Muscle of arm (tissue), 14 donors: ENCODE results near the gene TAAR5. TPM values are rescaled to one million over a fixed set of nuclear protein-coding genes. Genes with fewer than 3 reads are reported as not detected.
A peak's percentile ranks its signal among the peaks of the same experiment; 100 is the strongest.
"Not testable (repeated sequence)": the region's sequence is repeated elsewhere in the genome, so short reads cannot be mapped to it uniquely, and the experiment has no call there.

Experiments used
- DNase-seq: peaks from one replicate; pipeline ENCODE4 v3.0.0-alpha.2; 2013
- long read RNA-seq, 11 donors: transcript quantifications; one replicate each; lab custom pipeline, GENCODE V29; 2026
- polyA plus RNA-seq, 12 donors: library from polyadenylated mRNA; unstranded; fragments of 120-200 nt; gene quantifications; one replicate each; pipeline ENCODE4 v1.2.1, GENCODE V29; 2013; ENCODE audit not compliant: insufficient read length in 12 of 12

The TAAR5 gene, protein sequence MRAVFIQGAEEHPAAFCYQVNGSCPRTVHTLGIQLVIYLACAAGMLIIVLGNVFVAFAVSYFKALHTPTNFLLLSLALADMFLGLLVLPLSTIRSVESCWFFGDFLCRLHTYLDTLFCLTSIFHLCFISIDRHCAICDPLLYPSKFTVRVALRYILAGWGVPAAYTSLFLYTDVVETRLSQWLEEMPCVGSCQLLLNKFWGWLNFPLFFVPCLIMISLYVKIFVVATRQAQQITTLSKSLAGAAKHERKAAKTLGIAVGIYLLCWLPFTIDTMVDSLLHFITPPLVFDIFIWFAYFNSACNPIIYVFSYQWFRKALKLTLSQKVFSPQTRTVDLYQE
- polyA plus RNA-seq: not detected
- long read RNA-seq, donor 1: 0 reads
- long read RNA-seq, donor 2: 0 reads
- long read RNA-seq, donor 3: 0 reads
- long read RNA-seq, donor 4: 0 reads
- long read RNA-seq, donor 5: 0 reads
- long read RNA-seq, donor 6: 0 reads
- long read RNA-seq, donor 7: 0 reads
- long read RNA-seq, donor 8: 0 reads
- long read RNA-seq, donor 9: 0 reads
- long read RNA-seq, donor 10: 0 reads
- long read RNA-seq, donor 11: 0 reads

DNA sequence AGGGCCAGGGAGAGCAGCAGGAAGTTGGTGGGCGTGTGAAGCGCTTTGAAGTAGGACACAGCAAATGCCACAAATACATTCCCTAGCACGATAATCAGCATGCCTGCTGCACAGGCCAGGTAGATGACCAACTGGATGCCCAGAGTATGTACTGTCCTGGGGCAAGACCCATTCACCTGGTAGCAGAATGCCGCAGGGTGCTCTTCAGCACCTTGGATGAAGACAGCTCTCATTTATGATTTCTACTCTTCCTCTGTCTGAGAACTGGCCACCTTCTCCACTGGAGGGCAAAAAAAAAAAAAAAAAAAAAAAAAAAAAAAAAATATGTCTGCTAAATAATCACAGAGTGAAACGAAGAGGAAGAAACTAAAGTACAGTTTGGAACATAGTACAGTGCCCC lies at the start of gene TAAR5:
Gene TAAR5, minus strand, starts transcription at position 288 of the 400 bp plus-strand sequence. Its CDS starts 55 bp downstream, at position 233.
- DNase-seq: no peak

DNA sequence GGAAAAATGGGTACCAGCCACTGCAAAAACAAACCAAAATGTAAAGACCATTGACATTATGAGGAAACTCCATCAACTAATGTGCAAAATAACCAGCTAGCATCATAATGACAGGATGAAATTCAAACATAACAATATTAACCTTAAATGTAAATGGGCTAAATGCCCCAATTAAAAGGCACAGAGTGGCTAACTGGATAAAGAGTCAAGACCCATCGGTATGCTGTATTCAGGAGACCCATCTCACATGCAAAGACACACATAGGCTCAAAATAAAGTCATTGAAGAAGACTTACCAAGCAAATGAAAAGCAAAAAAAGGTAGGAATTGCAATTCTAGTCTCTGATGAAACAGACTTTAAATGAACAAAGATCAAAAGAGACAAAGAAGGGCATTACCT lies 47.6 kb upstream of the TAAR5 start:
- not testable (repeated sequence) for DNase-seq

DNA sequence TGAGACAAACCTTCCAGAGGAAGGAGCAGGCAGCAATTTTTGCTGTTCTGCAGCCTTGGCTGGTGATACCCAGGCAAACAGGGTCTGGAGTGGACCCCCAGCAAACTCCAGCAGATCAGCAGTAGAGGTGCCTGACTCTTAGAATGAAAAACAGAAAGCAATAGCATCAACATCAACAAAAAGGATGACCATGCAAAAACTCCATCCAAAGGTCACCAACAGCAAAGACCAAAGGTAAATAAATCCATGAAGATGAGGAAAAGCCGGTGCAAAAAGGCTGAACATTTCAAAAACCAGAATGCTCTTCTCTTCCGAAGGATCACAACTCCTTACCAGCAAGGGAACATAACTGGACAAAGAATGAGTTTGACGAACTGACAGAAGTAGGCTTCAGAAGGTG lies 46.4 kb upstream of the TAAR5 start:
- DNase-seq: not testable (repeated sequence)

DNA sequence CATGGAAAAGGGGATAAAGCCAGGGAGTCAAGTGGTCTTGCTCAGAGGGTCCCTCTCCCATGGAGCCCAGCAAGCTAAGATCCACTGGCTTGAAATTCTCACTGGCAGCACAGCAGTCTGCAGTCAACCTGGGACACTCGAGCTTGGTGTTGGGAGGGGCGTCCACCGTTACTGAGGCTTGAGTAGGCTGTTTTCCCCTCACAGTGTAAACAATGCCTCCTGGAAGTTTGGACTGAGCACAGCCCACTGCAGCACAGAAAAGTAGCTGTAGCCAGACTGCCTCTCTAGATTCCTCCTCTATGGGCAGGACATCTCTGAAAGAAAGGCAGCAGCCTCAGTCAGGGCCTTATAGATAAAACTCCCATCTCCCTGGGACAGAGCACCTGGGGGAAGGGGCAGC lies 45.7 kb upstream of the TAAR5 start:
- DNase-seq: not testable (repeated sequence)

DNA sequence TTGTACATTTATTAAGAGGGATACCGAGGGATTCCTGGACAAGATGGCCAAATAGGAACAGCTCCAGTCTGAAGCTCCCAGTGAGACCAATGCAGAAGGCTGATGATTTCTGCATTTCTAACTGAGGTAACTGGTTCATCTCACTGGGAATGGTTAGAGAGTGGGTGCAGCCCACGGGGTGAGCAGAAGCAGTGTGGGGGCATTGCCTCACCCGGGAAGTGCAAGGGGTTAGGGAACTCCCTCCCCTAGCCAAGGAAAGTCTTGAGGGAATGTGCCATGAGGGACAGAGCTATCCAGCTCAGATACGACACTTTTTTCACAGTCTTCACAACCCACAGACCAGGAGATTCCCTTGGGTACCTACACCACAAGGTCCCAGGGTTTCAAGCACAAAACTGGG lies 45.3 kb upstream of the TAAR5 start:
- DNase-seq: no peak

DNA sequence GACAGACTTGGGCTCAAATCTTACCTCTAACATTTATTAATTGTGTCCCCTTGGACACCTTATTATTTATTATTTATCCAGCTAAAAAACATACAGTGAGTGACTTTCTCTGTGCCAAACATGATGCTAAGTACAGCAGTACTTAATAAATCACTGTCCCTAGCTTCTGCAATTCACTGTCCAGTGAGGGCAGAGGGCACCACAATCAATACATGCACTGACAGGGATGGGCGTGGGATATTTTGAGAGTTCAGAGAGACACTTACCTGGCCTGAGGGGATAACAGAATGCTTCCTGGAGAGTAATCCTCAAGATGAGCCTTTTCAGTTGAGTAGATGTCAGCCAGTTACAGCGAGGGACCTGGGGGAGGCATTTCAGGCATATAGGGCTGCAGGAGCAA lies 43.8 kb upstream of the TAAR5 start:
- no peak for DNase-seq

DNA sequence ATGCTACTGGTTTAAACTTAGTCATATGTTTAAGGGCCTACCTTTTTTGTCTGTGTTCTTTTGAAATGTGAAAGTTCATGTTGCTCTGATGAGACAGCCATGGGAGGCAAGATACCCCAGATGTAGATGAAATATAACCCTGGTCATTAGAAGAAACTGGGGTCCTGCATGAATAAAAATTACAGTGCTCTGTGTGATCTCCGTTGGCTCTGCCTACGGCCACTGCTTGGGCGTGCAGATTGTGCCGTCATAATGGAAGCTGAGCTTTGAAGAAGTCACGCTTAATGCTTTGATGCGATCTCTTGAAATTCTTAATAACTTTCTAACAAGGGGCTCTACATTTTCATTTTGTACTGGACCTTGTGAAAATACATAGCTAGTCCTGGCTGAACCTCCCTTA lies 34.6 kb upstream of the TAAR5 start, which contains the start of gene TAAR2:
Gene TAAR2, minus strand, starts transcription at position 101 of the 400 bp plus-strand sequence. Its CDS starts 0 bp downstream, at position 101.
- DNase-seq: no peak

DNA sequence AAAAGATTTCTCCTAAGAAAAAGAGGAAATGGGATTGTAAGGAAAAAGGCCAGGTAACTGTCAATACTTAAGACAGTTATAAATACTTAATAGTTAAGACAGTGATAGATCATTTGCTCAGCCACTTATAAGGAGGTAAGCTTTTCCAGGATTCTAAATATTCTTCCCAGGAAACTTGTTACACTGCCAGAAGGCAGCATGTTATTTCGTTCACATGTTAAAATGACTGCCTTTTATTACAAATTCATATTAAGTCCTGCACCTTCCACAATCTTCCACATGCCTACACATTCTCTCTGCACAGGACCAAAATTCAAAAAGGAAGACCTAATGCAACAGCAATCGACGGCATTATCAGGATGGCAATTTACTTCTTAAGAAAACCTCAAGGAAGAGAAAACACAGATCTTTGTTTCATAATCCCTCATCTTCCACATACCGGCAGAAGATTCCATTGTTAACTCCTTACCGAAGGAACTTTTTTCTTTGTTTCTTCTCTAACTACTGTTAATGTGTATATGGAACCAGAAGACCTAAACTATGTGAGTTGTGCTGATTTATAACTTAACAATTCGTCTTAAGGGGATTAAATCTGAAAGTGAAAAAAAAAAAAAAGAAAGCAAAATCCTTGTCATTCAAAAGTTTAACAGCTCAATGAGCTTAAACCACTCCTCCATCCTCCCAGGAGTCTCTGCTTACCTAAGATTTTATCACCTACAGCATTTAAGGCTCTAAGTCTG lies 33.7 kb upstream of the TAAR5 start:
- DNase-seq: peak; percentile 34

DNA sequence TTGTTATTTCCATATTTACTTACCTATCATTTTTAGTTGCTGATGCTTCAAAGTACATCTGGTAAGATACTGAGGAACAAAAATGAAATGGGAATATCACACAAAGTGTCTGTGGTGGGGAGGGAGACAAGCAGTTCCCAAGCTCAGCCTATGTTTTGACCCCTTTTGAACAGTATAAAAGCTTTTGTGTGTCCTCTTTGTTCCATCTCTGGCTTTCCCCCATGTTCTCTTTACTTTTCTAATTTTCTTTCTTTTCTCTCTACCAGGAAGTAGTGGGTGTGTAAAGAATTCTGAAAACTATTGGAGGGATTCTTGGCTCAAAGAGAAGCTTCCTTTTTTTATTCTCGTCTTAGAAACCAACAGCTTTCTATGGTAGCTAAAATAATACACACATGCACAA lies 27.1 kb upstream of the TAAR5 start:
- no peak for DNase-seq

DNA sequence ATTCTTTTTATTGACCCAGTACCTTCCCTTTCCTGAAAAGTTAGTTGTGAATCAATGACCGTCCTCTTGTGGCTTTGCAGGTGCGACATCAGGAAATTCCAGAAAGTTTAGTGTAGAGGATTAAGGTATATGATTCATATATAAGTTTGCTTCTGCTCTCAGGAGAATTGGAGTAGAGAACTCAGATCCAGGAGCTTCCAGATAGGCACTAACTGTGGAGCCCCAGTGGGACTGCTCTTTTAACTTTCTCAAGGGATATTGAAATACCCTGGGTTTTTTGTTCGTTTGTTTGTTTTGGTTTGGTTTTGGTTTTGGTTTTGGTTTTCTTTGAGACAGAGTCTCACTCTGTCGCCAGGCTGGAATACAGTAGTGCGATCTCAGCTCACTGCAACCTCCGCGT lies 25.0 kb upstream of the TAAR5 start:
- no peak for DNase-seq

DNA sequence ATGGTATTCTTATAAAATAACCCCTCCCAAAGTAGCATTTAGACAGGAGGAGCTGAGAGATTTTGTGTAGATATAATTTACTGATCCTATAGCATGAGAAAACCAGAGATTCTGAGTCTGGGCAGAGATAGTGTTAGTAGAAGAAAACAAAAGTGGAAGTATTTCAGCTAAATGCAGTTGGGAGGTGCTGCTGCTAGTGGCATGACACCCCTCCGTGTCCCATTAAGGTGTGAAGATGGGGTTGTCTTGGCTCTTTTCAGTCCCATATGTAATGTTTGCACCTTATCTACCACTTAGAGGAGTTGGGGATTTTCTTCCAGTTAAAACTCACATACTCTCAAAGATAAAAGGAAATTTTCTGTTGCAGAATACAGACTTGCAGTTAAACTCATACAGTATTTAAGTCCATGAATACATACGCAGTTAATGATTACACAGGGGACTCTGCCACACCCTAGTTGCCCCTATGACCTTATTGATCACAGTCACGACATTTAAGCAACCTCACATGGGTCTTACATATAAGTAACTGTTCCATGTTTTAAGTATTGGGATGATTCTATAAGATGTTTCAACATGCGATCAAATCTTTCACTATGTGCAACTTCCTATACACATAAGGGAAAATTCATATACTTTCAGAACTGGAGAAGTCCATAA lies 23.0 kb upstream of the TAAR5 start:
- no peak for DNase-seq

DNA sequence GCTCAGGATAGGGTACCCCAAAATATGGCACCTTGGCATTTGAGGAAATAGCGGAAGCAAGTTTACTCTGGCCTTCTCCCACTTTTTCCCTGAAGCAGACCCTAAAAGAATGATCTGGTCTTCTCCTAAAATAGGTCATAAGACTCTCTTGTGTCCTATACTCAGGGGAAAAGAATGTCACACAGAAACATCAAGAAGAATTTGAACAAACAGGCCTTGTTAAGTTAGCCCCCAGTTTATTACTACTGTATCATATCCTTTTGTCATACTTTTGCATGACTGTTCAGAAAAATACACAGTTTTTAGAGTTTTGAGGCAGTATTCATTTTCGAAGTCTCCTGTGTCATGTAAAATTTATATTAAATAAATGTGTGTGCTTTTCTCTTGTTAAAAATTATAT lies 22.1 kb upstream of the TAAR5 start:
- no peak for DNase-seq

DNA sequence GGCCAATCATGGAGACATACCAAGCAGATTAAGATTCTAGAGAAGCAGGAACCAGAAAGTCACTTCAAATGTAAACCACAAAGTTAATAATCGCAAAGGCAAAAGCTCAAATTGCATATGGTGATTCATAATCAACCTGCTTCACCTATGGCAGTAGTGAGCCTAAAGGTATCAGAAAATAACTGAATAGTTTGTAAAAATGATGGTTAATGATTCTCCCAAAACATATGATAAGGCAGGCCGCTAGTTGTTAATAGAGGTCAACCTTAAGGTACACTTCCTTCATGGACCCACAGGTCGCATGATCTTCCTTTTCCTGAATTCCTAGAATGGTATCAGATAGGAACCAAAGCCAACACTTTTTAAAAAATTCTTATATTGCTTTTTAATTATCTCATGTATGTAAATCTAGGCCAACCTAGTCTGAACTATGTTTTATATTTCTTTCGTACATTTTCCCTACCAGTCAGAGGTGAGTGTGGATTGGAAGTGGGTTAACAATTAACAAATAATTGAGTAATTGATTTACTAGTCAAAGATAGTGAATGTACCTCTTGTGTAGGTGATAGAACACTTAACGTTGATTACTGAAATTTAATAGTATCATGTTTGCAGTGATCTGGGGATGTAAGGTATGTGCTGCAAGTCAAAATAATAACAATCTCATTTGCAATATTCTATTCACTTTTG lies 18.1 kb upstream of the TAAR5 start:
- DNase-seq: no peak

DNA sequence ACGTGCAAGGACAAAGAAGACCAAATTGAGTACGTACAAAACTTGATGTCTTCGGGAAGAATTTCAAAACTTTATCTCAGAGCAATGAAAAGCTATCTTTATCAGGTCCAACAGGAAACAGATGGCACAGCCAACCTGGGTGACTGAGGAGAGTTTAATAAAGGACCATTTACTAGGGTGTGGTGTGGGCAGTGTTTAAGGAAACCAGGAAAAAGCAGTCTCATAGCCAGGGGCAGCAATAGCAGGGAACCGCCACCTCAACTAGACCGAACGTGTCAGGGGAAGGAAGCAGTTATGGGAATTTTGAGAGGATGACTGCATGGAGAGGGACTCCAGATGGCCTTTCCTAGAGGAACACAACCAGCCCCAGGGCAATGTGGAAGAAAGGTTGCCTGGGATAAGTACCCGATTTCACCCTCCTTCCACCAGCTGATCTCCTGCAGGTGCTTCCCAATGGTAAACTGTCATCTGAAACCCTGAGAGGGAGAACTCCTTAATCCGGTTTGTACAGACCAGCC lies 15.2 kb upstream of the TAAR5 start:
- DNase-seq: no peak

DNA sequence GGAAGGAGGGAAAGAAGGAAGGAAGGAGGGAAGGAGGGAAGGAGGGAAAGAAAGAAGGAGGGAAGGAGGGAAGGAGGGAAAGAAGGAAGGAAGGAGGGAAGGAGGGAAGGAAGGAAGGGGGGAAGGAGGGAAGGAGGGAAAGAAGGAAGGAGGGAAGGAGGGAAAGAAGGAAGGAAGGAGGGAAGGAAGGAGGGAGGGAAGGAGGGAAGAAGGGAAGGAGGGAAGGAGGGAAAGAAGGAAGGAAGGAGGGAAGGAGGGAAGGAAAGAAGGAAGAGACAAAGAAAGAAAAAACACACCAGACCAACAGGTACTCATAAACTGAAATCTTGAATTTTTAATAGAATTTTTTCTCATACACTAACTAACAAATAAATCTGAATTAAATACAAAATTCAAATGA lies 11.4 kb upstream of the TAAR5 start:
- not testable (repeated sequence) for DNase-seq

DNA sequence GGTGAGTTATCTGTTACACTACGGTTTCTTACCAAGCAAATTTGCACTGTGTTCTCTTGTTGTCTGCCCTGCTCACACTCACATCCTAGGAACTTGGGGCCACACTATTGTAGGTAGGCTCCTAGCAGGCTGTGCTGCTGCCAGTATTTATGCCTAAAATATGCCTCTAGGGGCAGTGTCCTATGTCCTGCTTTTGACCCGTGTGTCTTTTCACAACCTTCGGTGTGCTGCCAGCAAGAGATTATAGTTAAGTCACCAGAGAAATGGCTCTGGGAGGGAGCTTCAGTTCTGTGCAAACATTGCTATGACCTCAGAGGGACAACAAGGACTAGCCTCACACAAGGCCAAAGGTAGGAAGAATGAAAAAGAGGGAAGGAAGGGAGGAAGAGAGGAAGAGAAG lies 8.9 kb upstream of the TAAR5 start:
- no peak for DNase-seq

DNA sequence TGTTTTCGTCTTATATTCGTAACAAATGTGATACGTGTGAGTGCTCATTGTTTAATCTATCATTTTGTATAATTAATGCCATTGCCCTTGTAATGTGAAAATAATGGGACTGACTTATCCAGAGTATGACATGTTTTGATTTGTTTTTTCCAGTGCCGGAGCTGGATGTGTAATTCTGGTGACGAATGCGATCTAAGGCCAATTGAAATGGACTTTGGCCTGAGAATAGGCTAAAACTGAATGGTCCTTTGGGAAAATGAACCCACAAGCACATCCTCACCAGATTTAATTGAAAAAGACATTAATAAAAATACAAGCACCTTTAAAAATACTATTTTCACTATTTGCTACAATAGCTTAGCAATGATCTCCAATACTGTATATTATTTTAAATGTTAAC lies 6.7 kb upstream of the TAAR5 start:
- no peak for DNase-seq

DNA sequence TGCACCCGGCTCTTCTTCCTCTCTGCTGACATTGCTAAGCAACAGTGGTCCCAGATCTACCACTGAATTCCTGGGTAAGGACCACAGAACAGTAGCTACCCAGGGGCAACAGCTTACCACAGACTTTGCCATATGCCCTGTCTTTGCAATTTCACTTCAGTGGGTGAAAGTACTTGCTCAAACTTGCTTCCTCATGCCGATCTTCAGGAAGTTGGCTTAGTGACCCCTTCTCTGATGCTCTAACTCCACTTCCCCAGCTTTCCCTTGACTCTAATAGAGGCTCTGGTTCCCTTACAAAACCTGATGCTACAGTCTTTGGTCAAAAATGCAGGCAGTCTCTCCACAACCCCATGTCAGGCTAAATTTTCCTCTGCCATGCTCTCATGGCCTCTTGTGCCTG lies 3.3 kb upstream of the TAAR5 start:
- no peak for DNase-seq

DNA sequence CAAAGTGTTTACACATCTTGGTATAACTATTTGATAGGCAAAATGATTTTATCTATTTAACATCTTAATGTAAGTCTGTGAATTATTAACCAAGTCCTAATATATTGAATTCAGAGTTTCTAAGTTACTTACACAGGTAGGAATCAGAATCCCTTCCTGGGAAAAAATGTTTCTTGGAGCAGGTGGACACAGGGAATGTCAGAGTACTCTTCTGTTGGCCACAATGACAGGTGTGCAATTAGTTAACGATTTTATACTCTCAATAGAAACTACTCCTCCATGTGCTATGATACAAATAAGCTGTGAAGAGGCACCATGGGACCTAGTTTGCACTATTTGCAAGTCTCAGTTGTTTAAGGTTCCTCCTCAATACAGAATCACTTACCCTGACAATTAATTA lies 821 bp upstream of the TAAR5 start:
- DNase-seq: no peak

DNA sequence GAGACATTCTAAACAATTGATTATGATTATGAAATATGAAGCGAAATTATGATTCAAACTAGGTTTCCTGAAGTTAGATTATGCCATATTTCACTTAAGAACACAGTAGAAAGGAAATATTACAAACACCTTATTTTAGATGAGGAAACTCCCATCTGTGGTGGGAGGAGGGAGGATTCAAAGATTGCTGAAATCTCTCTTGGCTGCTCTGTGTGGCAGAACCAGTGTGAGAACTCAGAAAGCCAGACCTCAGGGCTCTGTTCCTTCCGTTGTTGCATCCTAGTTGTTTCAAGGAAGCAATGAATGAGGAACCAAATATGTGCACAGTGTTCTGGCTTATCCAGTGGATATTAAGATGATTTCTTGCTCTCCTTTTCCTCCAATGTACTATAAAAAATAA lies 2.1 kb downstream of the TAAR5 start:
- no peak for DNase-seq

DNA sequence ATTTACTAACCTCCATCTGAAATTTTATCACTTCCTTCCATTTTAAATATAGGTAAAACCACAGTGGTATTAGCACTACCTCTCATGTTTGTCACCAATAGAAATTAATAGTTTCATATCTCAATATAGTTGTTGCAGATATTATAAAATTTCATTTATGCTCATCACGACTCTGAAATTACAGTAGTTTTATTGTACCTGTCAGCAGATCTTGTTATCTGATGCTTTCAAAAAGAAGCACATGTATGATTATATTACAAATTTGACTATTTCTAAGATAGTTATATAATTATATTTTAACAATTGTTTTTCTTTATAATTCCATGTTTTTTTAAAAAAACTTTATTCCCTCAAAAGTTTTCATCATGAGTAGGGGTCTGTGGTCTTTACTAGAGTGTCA lies 4.8 kb downstream of the TAAR5 start:
- DNase-seq: no peak
